ENCODE results near the gene ARAP3.

ARAP3 gene

DNA sequence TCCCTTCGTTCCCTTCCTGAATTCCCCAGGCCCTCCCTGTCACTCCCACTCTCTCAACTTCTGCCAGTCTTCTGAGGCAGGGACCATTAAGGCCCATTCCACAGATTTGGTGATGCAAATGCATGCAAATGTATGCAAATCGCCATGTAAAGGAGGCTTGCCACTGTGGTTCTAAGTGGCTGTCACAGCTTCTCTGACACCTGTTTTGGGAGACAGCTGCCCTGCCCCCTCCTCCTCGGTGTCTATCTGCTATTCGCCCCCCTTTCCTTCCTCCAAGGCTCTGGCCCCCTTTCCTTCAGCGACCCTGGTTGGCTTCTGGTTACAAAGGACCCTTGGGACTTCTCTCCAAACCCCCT, 10.5 kb upstream of the ARAP3 start:
- peaks cover 8% of the 10 kb centered on the region for H3K36me3 Mint-ChIP-seq (ENCODE audit: insufficient read depth)
- peak overlapping the region in 1 of 2 donors; percentile 91 for H3K27ac Mint-ChIP-seq
- peaks cover 21 to 53% of the 10 kb centered on the region in 2 donors for H3K27me3 Mint-ChIP-seq
- peak in 1 of 3 experiments; percentile 14 for DNase-seq
- H3K4me3 Mint-ChIP-seq: peak overlapping the region; percentile 82 to 91
- peak; percentile 23 for ATAC-seq (replicated peaks)
- peaks cover 22 to 23% of the 10 kb centered on the region in 2 donors for H3K4me1 Mint-ChIP-seq (ENCODE audit: low read depth in 2 of 2)
- H3K9me3 Mint-ChIP-seq: no peaks in the 10 kb centered on the region

GRCh38 chr5:141691867-141692532, 10.0 kb upstream of the ARAP3 start:
- H3K4me3 Mint-ChIP-seq: peak overlapping the region; percentile 82 to 91
- no peaks in the 10 kb centered on the region for H3K9me3 Mint-ChIP-seq
- H3K36me3 Mint-ChIP-seq (ENCODE audit: insufficient read depth): peaks cover 8% of the 10 kb centered on the region
- peak overlapping the region in 1 of 2 donors; percentile 91 for H3K27ac Mint-ChIP-seq
- ATAC-seq (replicated peaks) (peak; percentile 68), DNase-seq (peak; percentile 85 to 89 (median 89))
- H3K27me3 Mint-ChIP-seq: peaks cover 16 to 48% of the 10 kb centered on the region in 2 donors
- peaks cover 22 to 23% of the 10 kb centered on the region in 2 donors for H3K4me1 Mint-ChIP-seq (ENCODE audit: low read depth in 2 of 2)

- Mint-ChIP-seq H3K4me1 (ENCODE audit: low read depth in 2 of 2) (peaks cover 22 to 23% of the 10 kb centered on the region in 2 donors), H3K27ac (no peak overlapping the region), H3K9me3 (no peaks in the 10 kb centered on the region), H3K27me3 (peaks cover 10 to 42% of the 10 kb centered on the region in 2 donors), H3K4me3 (no peak overlapping the region), H3K36me3 (ENCODE audit: insufficient read depth) (peaks cover 8% of the 10 kb centered on the region)
- ATAC-seq (replicated peaks) (no peak), DNase-seq (no peak)
Measured at GRCh38 chr5:141691286-141691866, 9.3 kb upstream of the ARAP3 start.

DNA sequence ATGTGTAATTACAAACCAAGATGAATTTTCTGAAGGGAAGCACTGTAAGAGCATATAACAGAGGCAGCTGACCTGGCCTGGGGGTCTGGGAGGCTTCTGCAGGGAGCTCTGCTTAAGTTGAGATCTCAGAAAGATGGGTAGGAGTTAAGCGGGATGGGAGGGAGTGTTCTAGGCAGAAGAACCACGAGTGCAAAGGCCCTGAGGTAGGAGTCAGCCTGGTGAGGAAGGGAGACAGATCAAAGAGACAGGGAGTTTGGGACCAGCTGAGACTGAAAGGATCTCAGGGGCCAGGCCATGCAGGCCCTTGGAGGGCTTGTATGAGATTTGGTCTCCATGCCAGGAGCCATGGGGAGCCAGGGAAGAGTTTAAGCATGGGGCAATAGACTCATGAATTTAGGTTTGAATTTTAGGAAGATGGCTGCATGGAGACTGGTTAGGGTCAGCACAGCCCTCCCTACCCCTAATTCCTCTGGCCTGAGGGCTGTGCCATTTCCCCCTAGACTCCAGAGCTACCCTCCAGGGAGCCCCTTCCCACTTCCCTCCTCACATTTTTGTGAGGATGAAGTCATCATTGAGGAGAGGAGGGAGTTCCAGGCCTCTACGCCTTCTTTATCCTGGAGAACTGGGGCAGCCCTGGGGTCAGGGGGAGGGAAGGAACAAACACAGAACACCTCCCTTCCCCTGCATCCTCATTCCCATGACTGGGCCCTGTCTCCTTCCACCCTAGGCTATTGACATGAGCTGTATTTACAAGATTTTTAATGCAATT, 4.8 kb upstream of the ARAP3 start:
- ATAC-seq (replicated peaks) (no peak), DNase-seq (no peak)
- H3K4me3 Mint-ChIP-seq: no peak overlapping the region
- H3K9me3 Mint-ChIP-seq: no peaks in the 10 kb centered on the region
- H3K36me3 Mint-ChIP-seq (ENCODE audit: insufficient read depth): peaks cover 5% of the 10 kb centered on the region
- H3K27ac Mint-ChIP-seq: peak overlapping the region in 1 of 2 donors; percentile 62
- peaks cover 13 to 14% of the 10 kb centered on the region in 2 donors for H3K4me1 Mint-ChIP-seq (ENCODE audit: low read depth in 2 of 2)
- H3K27me3 Mint-ChIP-seq: peaks cover 6 to 36% of the 10 kb centered on the region in 2 donors

DNA sequence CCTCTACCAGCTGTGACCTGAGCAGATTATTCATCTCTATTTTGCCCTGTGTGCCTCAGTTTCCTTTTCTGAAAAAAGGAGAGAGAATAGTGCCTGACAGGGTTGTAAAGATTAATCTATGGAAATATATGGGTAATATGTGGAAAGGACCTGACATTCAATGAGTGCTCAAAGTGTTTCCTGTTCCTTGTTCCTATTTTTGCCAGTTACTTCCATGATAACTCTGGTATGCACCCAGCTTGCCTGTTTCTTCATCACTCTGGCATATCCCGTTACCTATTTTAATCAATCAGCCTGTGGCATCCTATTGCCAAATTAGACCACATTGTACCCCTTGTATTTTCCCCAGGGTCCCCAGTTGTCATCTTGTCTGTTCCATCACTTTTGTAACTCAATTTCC, 3.6 kb upstream of the ARAP3 start:
- Mint-ChIP-seq H3K27ac (peak overlapping the region in 1 of 2 donors; percentile 52), H3K4me1 (ENCODE audit: low read depth in 2 of 2) (peaks cover 22% of the 10 kb centered on the region in 2 donors), H3K27me3 (peaks cover 6 to 23% of the 10 kb centered on the region in 2 donors), H3K36me3 (ENCODE audit: insufficient read depth) (peaks cover 5% of the 10 kb centered on the region), H3K9me3 (no peaks in the 10 kb centered on the region), H3K4me3 (no peak overlapping the region)
- ATAC-seq (replicated peaks) (no peak), DNase-seq (no peak)

DNA sequence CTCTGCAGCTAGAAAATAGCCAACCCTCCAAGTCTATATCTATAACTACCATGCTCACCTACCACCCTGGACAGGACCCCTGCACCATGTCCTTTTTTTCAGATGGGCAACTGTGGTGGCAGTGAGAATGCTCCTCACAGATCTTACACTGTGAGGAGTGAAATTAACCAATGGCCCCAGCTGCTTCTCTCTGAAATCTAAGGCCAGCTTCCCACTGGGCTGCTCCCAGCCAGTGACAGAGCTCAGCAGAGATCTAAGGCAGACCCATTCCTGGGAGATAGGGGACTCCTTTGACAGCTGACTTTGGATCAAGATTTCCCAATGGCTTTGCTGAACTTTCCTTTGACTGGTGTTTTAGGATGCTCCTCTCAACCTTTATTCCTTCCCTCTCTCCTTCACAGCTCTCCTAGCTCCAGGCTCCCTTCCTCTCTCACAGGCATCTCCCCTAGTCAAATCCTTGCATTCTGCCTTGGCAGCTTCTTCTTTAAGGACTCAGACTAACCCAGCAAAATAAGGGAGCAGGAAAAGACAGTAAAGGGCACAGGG, 1.6 kb upstream of the ARAP3 start:
- Mint-ChIP-seq H3K27me3 (peaks cover 2 to 4% of the 10 kb centered on the region in 2 donors), H3K9me3 (no peaks in the 10 kb centered on the region), H3K4me3 (peak overlapping the region in 1 of 2 donors; percentile 77), H3K36me3 (ENCODE audit: insufficient read depth) (peaks cover 8% of the 10 kb centered on the region), H3K27ac (peak overlapping the region in 1 of 2 donors; percentile 46), H3K4me1 (ENCODE audit: low read depth in 2 of 2) (peaks cover 21 to 26% of the 10 kb centered on the region in 2 donors)
- DNase-seq: no peak
- ATAC-seq (replicated peaks): no peak

GRCh38 chr5:141681295-141681694, 735 bp downstream of the ARAP3 start:
- Mint-ChIP-seq H3K27ac (peak overlapping the region; percentile 52 to 62), H3K4me1 (ENCODE audit: low read depth in 2 of 2) (peaks cover 21 to 26% of the 10 kb centered on the region in 2 donors), H3K4me3 (peak overlapping the region; percentile 64 to 69), H3K9me3 (no peaks in the 10 kb centered on the region), H3K36me3 (ENCODE audit: insufficient read depth) (peaks cover 8% of the 10 kb centered on the region), H3K27me3 (no peaks in the 10 kb centered on the region)
- ATAC-seq (replicated peaks) (no peak), DNase-seq (no peak)

DNA sequence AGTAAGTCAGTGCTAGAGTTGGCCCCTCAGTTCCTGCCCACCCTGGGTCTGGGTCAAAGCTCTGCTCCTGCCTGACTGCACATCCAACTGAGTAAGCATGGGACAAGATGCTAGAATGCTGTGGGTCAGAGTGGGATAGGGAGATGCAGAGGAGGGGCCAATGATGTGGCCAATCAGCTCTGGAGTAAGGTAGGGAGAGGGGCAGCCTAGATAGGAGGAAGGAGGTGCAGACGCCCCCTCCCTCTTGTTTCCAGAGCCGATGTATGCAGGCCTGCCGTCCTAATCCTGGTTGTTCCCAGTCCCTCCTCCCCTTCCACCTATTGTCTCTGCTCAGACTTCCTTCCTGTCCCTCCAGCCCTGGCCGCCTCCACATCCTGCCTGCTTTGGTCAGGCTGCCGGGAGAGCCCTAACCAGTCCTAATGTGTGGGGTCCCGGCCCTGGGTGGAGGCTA, 1.3 kb downstream of the ARAP3 start:
- peaks cover 21 to 26% of the 10 kb centered on the region in 2 donors for H3K4me1 Mint-ChIP-seq (ENCODE audit: low read depth in 2 of 2)
- DNase-seq: no peak
- H3K4me3 Mint-ChIP-seq: peak overlapping the region; percentile 64 to 69
- H3K36me3 Mint-ChIP-seq (ENCODE audit: insufficient read depth): peaks cover 8% of the 10 kb centered on the region
- H3K27me3 Mint-ChIP-seq: no peaks in the 10 kb centered on the region
- peak overlapping the region in 1 of 2 donors; percentile 52 for H3K27ac Mint-ChIP-seq
- H3K9me3 Mint-ChIP-seq: no peaks in the 10 kb centered on the region
- ATAC-seq (replicated peaks): no peak

DNA sequence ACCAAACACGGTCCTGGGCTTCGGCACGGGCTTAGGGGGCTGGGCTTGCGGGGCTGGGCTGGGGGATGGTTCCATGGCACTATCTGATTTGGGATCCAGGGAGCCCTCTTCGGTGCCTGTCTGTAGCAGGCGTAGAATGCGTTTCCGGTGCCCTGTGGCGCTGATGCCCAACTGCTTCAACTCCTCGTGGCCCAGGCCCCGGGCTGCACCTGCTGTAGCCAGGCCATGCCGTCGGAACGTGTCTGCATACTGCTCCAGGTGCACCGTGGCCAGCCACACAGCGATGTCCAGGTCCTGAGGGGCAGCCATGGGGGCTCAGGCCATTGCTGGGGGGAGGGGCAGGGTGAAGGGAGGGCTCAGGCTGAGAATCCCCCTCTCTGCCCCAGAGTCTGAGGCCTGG, 1.9 kb downstream of the ARAP3 start:
- Mint-ChIP-seq H3K4me3 (no peak overlapping the region), H3K4me1 (ENCODE audit: low read depth in 2 of 2) (peaks cover 21 to 26% of the 10 kb centered on the region in 2 donors), H3K27ac (no peak overlapping the region), H3K9me3 (no peaks in the 10 kb centered on the region), H3K36me3 (ENCODE audit: insufficient read depth) (peaks cover 8% of the 10 kb centered on the region), H3K27me3 (no peaks in the 10 kb centered on the region)
- ATAC-seq (replicated peaks): no peak
- DNase-seq: no peak

- ATAC-seq (replicated peaks) (peak; percentile 25), DNase-seq (no peak)
- peaks cover 14 to 15% of the 10 kb centered on the region in 2 donors for H3K4me1 Mint-ChIP-seq (ENCODE audit: low read depth in 2 of 2)
- H3K4me3 Mint-ChIP-seq: no peak overlapping the region
- no peaks in the 10 kb centered on the region for H3K9me3 Mint-ChIP-seq
- H3K27ac Mint-ChIP-seq: peak overlapping the region in 1 of 2 donors; percentile 5
- H3K27me3 Mint-ChIP-seq: no peaks in the 10 kb centered on the region
- H3K36me3 Mint-ChIP-seq (ENCODE audit: insufficient read depth): peaks cover 3% of the 10 kb centered on the region
Measured at GRCh38 chr5:141677415-141677814, 4.6 kb downstream of the ARAP3 start.

GRCh38 chr5:141675672-141676071, 6.4 kb downstream of the ARAP3 start:
- ATAC-seq (replicated peaks) (no peak), DNase-seq (no peak)
- Mint-ChIP-seq H3K9me3 (no peaks in the 10 kb centered on the region), H3K4me1 (ENCODE audit: low read depth in 2 of 2) (peaks cover 2 to 4% of the 10 kb centered on the region in 2 donors), H3K4me3 (no peak overlapping the region), H3K36me3 (ENCODE audit: insufficient read depth) (peaks cover 3% of the 10 kb centered on the region), H3K27me3 (no peaks in the 10 kb centered on the region), H3K27ac (no peak overlapping the region)

DNA sequence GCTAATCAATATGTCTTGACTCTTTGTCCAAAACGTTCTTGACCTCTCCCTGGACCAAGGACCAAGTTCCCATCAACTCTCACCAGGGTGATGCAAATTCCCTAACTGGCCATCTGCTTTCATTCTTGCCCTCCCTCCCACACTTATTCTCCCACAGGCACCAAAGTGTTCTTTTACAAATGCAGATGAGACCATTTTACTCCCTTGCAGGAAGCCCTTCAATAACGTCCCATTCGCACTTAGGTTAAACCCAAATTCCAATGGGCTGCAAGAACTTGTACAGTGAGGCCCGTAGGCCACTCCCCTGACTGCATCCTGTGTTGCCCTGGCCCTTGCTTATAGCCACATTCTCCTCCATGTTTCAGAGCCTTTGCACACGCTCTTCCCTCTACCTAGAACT, 7.3 kb downstream of the ARAP3 start:
- Mint-ChIP-seq H3K27me3 (no peaks in the 10 kb centered on the region), H3K36me3 (ENCODE audit: insufficient read depth) (peaks cover 6% of the 10 kb centered on the region), H3K4me3 (no peak overlapping the region)

More for the DNA sequence above, 7.3 kb downstream of the ARAP3 start:
- DNase-seq: no peak
- peaks cover 0 to 3% of the 10 kb centered on the region in 2 donors for H3K4me1 Mint-ChIP-seq (ENCODE audit: low read depth in 2 of 2)
- no peak for ATAC-seq (replicated peaks)
- no peaks in the 10 kb centered on the region for H3K9me3 Mint-ChIP-seq
- no peak overlapping the region for H3K27ac Mint-ChIP-seq
